Bronchial epithelial cell (primary cell): ENCODE data around the gene TTC17. TPM values are rescaled to one million over a fixed set of nuclear protein-coding genes. Genes with fewer than 3 reads are reported as not detected.
"Not testable (repeated sequence)": the region's sequence is repeated elsewhere in the genome, so short reads cannot be mapped to it uniquely, and the experiment has no call there.

ENCODE experiments used
- DNase-seq: peaks from one replicate; pipeline ENCODE4 v3.0.0-alpha.2; 2010; ENCODE audit warnings: low read depth
- FAIRE-seq: peaks from 2 replicates; lab custom pipeline; 2011; peaks lifted over from hg19 to GRCh38; lab: Jason Lieb, UNC
- H3K27me3 ChIP-seq: 2 replicates; pipeline ENCODE4 v1.5.1; 2011; ENCODE audit warnings: low read length; ENCODE audit not compliant: control insufficient read depth, insufficient read depth
- H3K36me3 ChIP-seq: 2 replicates; pipeline ENCODE4 v1.5.1; 2011; ENCODE audit warnings: low read length; ENCODE audit not compliant: control insufficient read depth, insufficient read depth
- H3K4me3 ChIP-seq: 2 replicates; pipeline ENCODE4 v1.5.1; 2011; ENCODE audit warnings: mild to moderate bottlenecking, low read depth, low read length, control low read depth
- total RNA-seq: library from RNA; depleted of rRNA; stranded (reverse); fragments of >200 nt; gene quantifications from 2 replicates; pipeline ENCODE4 v1.2.1, GENCODE V29; 2014
- TF ChIP-seq, protein P1 (sequence below): IDR thresholded peaks from 2 replicates; pipeline ENCODE4 v1.5.1; 2011; ENCODE audit warnings: mild to moderate bottlenecking, moderate library complexity, low read length, control low read depth, inconsistent platforms; ENCODE audit not compliant: insufficient read depth, severe bottlenecking

Gene TTC17
- total RNA-seq, 1 donor from 2014 or later: 90.3 TPM

DNA sequence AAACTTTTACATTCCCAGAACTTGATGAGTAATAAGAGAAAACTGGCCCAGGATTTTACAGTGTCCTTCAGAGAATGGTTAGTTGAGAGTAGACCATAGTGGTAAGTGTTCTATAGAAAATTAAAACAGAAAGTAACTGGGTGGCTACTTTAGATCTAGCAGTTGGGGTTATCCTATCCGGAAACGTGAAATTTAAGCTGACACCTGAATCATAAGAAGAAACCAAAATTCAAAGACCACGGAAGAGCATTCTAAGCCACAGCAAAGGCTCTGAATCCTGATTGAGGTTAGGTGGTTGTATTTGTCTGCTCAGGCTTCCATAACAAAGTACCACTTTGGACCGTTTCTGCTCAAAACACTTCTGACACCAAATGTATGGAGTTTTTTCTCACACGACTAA lies 34.0 kb downstream of the TTC17 start:
- peak; percentile 50 for FAIRE-seq
- Histone ChIP-seq H3K36me3 (peaks cover 2% of the 10 kb centered on the region), H3K4me3 (no peak overlapping the region), H3K27me3 (no peaks in the 10 kb centered on the region)
- DNase-seq: no peak
- TF ChIP-seq, protein P1, sequence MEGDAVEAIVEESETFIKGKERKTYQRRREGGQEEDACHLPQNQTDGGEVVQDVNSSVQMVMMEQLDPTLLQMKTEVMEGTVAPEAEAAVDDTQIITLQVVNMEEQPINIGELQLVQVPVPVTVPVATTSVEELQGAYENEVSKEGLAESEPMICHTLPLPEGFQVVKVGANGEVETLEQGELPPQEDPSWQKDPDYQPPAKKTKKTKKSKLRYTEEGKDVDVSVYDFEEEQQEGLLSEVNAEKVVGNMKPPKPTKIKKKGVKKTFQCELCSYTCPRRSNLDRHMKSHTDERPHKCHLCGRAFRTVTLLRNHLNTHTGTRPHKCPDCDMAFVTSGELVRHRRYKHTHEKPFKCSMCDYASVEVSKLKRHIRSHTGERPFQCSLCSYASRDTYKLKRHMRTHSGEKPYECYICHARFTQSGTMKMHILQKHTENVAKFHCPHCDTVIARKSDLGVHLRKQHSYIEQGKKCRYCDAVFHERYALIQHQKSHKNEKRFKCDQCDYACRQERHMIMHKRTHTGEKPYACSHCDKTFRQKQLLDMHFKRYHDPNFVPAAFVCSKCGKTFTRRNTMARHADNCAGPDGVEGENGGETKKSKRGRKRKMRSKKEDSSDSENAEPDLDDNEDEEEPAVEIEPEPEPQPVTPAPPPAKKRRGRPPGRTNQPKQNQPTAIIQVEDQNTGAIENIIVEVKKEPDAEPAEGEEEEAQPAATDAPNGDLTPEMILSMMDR: no peak

DNA sequence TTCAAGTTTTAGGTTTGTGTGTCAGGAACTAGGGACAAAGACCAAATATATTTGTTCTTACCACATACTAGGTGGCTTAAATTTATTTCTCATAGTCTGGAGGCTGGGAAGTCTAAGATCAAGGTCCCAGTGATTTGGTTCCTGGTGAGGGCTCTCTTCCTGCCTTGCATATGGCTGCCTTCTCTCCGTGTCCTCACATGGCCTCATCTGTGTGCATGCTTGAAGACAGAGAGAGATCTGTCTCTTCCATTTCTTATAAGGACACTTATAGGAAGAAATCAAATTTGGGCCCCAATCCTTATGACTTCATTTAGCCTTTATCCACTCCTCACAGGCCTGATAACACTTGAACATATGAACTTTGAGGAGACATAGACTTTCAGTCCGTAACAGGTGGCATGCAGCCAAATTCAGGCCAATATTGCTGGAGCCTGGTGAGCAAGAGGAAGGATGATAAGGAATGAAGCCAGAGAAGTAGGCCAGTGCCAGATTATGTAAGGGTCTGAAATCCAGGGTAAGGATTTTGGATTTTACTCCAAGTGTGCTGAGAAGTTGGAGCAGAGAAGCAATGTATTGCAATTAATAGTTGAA lies 35.1 kb downstream of the TTC17 start:
- no peaks in the 10 kb centered on the region for H3K27me3 ChIP-seq
- no peak for DNase-seq
- no peak for FAIRE-seq
- TF ChIP-seq, protein P1: no peak
- H3K36me3 ChIP-seq: peaks cover 2% of the 10 kb centered on the region
- no peak overlapping the region for H3K4me3 ChIP-seq

DNA sequence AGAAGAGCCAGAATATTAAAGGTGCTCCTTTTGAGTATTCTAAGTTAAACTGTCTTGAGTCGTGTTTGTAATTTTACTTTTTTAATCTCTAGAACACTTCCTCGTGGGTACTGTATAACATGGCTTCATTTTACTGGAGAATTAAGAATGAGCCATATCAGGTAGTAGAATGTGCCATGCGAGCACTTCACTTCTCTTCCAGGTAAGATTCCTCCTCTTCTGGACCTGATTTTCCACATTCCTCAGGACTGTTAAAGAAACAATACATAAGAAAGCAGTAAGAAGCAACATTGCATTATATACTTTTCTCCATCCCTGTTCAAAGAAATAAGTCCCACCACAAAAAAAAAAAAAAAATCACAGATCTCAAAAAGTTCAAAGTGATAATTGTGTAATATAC lies 37.9 kb downstream of the TTC17 start:
- peak; percentile 30 for DNase-seq
- no peak for FAIRE-seq
- no peak overlapping the region for H3K4me3 ChIP-seq
- TF ChIP-seq, protein P1: no peak
- H3K27me3 ChIP-seq: no peaks in the 10 kb centered on the region
- H3K36me3 ChIP-seq: peaks cover 5% of the 10 kb centered on the region

DNA sequence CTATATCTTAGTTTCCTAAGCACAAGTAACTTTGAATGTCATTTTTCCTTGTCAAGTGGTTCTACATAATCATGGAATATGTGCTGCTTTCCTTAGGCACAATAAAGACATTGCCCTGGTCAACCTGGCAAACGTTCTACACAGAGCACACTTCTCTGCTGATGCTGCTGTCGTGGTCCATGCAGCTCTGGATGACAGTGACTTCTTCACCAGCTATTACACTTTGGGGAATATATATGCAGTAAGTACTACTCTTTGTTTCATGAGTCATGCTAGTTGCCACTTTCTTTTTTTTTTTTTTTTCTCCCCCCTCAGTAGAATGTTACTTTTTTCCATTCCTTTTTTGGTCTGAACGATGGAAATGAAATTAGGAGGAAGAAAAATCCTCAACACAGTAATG lies 38.5 kb downstream of the TTC17 start:
- no peak for FAIRE-seq
- H3K27me3 ChIP-seq: no peaks in the 10 kb centered on the region
- no peak for DNase-seq
- peaks cover 5% of the 10 kb centered on the region for H3K36me3 ChIP-seq
- TF ChIP-seq, protein P1: no peak
- H3K4me3 ChIP-seq: no peak overlapping the region

DNA sequence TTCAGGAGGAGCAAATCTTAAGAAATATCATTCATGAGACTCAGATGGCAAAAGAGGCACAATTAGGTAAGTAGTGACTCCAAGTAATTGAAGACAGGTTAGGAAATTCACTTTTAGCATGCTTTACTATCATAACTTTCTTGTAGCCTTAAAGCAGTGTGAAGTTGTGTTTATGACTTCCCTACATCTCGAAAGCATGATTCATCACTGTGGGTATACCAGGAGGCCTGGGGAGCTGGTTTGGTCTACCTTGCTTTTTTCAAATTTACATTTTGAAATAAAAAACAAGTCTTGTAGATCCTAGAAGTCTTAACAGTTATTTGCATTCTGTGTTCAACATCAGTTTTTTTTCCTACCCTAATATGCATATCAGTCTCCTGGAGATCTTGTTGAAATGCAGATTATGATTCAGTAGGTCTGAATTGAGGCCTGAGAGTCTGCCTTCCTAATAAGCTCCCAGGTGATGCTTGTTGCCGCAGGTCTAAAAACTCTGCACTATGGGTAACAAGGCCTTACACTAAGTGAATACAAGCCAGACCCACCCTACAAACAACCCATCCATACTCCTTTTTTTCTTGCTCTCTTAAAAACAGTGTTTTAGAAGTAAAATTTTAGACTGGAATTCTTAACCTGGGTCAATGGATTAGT lies 41.4 kb downstream of the TTC17 start:
- FAIRE-seq (no peak), DNase-seq (peak; percentile 5)
- TF ChIP-seq, protein P1: no peak
- H3K36me3 ChIP-seq: peaks cover 5% of the 10 kb centered on the region
- H3K4me3 ChIP-seq: no peak overlapping the region
- H3K27me3 ChIP-seq: no peaks in the 10 kb centered on the region

DNA sequence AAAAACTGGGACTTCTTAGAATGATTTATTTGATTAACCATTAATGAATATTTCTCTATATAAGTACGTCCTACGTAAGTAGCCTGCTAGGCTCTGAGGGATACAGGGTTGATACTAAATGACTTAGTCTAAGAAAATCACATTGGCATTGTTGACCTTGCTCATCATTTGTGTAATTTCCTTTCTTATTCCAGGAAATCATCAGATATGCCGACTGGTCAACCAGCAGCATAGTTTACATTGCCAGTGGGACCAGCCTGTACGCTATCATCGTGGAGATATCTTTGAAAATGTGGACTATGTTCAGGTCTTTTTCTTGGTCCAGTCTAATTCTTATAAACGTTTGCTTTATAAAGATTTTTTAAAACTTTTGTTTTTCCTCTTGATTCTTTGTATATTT lies 42.5 kb downstream of the TTC17 start:
- FAIRE-seq: no peak
- TF ChIP-seq, protein P1: no peak
- H3K36me3 ChIP-seq: peaks cover 10% of the 10 kb centered on the region

DNA sequence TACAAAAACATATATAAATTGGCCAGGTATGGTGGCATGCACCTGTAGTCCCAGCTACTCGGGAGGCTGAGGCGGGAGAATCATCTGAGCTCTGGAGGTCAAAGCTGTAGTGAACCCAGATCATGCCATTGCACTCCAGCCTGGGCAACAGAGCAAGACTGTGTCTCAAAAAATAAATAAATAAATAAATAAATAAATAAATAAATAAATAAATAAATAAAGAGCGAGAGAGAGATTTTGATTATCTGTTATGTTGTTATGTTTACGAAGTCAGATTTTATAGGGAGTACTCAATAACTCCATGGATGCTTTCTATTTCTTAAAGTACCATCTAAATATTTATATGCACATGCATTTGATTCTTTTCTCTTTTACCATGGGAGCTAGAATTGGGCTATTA lies 43.1 kb downstream of the TTC17 start:
- H3K36me3 ChIP-seq: peaks cover 10% of the 10 kb centered on the region
- H3K4me3 ChIP-seq, FAIRE-seq, DNase-seq, H3K27me3 ChIP-seq: not testable (repeated sequence)

More for the DNA sequence above, 42.5 kb downstream of the TTC17 start:
- no peak for DNase-seq
- Histone ChIP-seq H3K4me3 (no peak overlapping the region), H3K27me3 (no peaks in the 10 kb centered on the region)
